ENCODE data around the gene ZNF23.
A peak's percentile ranks its signal among the peaks of the same experiment; 100 is the strongest.

Gene ZNF23

DNA sequence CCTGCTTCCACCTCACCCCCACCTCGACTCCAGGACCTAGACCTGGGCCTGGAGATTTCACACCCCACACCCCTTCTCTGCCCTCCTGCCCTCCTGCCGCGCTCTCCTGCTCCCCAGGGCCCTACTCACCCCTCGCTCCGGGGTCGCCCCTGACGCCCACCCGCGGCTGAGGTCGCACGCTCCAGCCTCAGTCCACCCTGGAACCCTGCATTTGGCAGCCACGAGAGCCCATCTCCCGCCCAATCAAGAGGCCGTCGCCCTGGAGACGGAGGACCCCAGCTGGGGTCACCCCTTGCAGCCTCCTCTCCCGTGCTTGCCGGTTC lies 36.3 kb downstream of the ZNF23 start:
- no peak for DNase-seq

DNA sequence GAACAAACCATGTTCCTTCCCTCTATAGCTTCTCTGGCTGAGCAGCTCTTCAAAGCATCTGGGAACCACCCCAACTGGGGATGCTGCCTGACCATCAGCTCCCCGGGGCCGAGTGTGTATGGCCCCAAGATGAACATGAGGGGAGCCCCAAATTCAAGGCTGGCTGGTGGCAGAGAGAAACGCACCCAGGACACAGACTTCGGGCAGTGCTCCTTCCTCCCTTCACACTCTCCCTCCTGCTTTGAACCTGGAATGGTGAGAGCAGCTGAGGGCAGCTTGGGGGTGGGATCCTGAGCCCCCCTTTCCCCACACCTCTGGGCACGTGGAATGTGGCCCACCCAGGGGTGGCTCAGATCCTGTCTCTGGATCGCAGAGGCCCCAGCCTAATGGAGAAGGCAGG lies 37.4 kb downstream of the ZNF23 start:
- no peak for DNase-seq

DNA sequence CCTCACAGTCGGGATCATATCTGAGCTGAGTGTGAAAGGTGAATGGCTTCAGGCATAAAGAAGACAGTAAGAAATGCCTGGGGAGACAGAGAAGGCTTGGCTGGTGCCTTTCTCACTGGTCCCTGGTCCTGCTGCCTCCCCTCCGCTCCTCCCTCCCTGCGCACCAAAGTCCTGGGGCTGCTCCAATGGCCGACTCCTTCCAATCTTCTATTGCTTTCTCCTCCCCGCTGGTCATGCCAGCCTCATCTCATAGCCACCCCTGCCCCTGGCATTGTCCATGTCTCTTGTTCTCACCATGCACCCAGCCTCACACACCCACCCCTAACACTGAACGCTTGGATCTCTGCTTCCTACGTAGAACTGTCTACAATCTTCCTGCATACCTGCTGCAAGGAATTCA lies 38.2 kb downstream of the ZNF23 start:
- no peak for DNase-seq

DNA sequence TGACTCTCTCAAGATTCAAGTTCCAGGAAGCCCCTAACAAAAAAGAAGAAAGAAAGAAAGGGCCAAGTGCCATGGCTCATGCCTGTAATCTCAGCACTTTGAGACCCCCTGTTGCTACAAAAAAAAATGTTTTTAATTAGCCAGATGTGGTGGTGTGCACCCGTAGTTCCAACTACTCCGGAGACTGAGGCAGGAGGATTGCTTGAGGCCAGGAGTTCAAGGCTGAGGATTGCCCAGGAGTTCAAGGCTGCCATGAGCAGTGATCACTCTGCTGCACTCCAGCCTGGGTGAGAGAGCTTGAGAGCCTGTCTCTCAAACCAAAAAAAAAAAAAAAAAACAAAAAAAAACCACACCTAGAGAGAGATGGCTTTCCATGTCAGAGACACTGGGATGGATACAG lies 39.0 kb downstream of the ZNF23 start:
- DNase-seq = no peak

DNA sequence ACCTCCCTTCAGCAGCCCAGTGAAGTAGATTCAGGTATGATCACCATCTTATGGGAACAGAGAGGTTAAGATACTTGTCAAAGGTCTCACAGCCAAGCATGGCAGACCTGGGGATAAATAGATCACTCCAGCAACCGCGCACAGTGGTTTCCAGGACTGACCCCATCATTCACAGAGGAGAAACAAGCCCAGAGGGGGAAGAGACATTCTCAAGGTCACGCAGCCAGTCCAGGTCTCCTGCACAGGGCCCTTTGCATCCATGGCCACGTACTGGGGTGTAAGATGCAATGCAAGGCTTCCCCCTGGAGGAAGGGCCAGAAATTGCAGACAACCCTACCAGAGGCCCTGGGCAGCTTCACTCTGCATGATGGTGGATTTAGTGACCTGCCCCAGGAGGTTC lies 40.1 kb downstream of the ZNF23 start:
- DNase-seq = no peak

DNA sequence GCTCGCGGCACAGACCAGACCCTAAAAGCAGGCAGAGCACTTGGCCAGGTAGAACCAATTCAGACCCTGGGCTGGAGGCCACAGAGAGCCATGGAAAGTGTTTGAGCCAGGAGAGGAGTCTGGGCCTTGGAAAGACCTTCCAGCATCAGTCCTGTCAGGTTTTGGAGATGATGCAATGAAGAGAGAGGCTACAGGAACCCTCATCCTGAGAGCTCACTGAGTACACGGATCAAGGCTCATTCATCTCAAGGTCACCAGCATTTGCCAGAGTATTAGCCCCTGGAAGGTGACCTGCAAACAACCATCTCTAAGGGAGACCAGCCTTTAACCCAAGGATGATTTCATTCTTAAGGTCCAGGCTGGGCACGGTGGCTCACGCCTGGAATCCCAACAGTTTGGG lies 48.0 kb downstream of the ZNF23 start:
- no peak for DNase-seq

DNA sequence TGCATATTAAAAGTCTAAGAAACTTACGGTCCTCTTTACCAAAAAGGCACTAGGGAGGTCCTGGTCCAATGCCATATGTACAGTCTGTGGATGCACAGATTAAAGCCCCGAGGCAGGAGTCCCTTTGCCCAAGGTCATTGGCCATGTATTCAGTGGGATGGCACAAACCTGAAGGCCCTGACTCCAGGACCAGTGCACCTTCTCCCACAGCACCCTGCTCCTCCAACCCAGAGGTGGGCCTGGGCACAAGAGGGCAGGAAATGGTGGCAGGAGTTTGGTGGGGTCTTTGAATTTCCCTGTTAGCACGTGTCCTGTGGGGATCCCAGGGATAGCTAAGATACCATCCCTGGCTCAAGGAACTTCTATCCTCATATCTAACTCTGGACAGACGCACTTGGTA lies 48.7 kb downstream of the ZNF23 start:
- DNase-seq = no peak

DNA sequence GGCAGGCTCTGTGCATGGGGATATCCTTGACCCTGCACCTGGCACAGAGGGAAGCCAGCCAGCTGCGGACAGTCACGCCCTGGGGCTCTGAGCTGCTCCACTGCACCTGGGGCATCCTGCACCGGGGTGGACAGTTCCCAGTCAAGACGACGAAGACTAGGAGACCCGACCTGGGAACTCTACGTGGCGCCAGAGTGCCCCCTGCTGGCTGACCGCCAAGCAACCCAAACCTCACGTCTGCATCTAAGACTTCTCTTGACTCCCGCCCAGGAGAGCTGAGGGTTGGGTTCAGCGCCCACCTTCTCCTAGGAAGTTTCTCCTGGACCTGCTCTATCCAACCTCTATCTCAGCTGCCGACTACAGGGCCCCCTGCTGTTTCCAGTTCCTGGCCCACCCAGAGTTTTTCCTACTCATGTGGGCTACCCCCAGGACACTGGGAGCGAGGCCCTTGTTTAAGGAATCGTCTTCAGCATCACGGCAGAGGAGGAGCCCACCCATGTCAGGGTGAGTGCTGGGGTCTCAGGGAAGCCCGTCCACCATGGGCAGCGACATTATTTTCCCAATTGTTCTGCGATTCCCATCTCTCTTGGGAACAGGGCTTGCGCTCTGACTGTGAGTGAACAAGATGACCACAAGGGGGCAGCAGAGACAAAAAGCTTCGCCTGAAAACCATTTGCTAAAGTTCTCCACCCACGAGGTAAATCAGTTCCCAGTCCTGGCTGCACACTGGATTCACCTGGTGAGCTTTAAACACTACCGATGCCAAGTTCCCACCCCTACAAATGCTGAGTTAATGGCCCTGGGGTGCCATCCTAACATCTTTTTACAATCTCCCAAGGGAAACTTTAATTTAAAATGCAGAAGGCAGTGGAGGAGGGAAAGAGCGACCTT lies 49.5 kb downstream of the ZNF23 start:
- DNase-seq = peak; percentile 68

DNA sequence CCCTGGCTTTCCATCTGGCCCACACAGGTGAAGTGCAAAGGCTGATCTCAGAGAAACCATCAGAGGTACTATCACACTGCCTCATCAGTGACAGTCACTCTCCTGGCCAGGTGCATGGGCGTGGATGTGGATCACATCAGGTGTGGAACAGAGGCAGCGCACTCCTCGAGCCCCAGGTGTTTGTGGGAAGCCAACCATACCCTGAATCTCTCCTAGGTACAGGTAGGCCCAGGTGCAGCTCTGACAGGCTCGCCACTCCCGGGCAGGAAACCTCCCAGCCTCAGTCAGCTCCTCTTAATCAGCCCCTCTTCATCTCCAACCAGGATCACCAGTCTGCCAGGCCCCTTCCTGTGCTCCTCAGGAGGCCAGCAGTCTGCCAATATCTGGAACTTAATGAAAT lies 51.9 kb downstream of the ZNF23 start:
- no peak for DNase-seq

DNA sequence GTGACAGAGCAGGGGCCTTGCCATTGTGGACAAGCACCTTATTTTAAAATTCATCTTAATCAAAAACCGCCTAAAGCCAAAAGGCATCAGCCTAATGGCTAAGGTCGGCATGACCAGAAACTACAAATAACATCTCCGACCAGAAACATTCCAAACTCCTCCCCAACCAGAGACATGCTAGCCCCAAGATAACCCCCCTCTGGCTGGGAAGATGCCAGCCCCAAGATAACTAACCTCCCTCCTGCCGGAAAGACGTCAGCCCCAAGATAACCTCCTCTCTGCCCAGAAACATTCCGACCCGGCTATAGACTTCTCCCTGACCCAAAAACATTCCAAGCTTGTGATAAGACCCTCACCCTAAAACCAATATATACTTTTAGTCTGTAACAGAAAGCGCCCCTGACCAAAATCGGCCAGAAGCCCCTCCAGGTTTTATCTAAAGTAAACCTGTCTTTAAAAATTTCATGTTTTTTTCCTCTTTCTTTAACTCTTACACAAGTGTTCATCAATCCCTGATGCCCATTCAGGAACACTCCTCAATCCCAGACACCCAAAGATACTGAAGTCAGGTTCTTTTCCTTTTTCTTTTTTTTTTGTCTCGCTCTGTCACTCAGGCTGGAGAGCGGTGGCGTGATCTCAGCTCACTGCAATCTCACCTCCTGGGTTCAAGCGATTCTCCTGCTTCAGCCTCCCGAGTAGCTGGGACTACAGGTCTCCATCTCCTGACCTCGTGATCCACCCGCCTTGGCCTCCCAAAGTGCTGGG lies 52.9 kb downstream of the ZNF23 start:
- no peak for DNase-seq

DNA sequence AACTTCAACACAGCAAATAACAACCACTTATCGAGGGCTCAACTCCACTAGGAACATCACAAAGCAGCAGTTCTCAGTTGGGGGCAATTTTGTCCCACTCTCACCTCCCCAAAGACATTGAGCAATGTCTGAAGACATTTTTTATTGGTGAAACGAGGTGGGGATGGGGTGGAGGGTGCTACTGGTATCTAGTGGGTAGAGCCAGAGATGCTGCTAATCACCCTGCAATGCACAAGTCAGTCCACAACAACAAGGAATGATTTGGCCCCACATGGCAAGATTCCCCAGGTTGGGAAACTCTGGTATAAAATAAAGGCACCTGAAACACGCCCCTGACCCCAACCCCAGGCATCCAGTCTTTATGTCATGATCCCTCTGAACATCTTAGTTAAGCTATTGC lies 53.5 kb downstream of the ZNF23 start:
- no peak for DNase-seq

DNA sequence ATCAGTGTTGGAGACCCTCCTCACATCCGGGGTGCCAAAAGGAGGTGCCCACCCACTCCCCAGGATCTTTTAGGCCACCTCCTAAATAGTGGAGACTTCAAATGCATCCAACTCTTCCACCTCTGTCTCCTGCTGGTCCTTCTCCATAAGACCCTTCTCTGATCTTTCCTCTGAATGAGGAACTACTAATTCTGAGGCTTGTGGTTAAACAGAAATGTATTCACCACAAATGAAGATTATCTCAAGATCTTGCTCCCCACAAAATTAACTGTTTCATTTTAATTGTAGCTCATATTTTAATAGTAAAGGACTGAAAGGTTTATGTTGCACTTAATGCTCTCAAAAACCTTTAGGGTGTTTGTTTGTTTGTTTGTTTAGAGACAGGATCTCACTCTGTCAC lies 54.3 kb downstream of the ZNF23 start:
- no peak for DNase-seq

DNA sequence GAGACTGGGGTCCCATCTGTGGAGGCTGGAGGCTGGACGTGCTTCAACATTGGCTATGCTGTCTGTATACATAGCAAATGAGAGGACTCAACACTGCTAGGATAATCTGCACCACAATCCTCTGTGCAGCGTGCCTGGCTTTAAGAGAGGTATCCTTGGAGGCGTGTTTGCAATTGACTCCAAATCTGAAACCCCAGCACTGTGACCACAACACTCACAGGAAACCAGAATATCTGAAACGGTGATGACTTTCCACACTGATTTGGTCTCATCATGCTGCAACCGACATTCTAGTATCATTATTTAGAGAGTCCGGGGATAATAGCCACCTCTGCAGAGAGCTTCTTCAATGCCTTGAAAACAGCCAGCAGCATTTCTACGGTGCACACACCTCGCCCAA lies 55.3 kb downstream of the ZNF23 start:
- DNase-seq = no peak

DNA sequence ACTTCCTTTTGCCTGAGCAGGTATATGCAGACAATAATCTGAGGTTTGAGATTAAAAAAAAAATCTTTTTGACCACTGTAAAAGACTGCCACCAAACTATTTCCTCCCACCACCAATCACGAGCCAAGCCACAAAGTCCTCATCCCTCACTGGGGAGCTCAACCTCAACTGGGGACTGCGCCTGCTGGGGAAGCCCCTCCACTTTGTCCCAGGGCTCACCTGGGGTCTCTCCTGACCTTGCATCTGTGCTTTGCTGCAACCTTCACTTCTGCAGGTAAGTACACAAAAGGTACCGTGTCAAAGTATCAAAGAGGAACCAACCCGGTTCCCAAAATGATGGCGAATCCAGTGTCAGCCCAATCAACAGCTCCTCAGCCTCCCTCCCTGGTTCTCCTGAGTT lies 55.7 kb downstream of the ZNF23 start:
- DNase-seq = no peak

DNA sequence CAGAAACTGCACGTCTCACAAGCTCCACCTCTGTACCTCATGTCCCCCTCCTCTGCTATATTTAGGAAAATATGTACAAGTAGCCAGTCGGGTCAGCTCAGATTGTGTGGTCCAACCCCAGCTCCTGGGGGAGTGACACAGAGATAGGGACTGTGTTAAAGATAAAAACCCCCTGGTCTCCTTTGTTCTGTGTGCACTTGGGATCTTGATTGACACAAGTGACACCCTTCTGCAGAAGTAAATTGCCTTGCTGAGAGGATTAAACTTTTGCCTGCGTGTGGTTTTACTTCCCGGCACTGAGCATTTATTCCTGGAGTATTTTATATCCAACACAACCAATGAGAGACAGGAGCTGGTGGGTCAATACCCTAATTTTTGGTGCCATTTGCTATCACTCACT lies 57.7 kb downstream of the ZNF23 start:
- no peak for DNase-seq

DNA sequence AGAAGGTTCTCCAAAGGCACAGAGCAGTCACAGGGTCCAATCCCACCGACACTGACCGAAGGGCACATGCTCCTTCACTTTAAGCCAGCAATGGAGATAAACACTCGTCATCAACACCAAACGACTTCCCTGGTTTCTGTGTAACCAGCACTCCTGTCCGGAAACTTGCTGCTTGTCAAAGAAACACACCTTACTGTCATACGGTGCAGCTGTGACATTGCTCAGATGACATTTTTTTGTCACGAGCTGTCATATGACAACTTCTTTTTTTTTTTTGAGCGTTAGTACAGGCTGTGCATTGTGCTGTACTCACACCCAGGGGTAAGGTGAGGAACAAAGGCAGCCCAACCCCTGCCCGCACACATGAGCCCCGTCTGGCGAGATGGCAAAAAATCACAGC lies 59.4 kb downstream of the ZNF23 start:
- no peak for DNase-seq

DNA sequence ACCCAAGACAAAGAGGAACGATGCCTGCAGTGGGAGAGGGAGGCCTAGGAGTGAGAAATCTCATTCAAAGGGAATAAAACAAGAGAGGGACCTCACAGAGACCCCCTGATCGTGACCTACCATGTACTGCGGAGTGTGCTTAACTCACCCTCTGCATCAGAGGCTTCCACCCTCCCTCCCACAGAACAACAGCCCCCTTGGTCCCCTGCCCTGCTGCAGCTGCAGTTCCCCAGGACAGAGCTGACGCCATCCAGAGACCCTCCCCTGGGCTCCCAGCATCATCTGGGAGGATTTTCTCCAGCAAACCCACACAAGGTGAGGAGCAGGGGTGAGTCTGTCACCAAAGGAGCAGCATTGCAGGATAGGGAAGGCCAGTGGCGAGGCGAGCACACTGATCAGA lies 60.0 kb downstream of the ZNF23 start:
- no peak for DNase-seq

DNA sequence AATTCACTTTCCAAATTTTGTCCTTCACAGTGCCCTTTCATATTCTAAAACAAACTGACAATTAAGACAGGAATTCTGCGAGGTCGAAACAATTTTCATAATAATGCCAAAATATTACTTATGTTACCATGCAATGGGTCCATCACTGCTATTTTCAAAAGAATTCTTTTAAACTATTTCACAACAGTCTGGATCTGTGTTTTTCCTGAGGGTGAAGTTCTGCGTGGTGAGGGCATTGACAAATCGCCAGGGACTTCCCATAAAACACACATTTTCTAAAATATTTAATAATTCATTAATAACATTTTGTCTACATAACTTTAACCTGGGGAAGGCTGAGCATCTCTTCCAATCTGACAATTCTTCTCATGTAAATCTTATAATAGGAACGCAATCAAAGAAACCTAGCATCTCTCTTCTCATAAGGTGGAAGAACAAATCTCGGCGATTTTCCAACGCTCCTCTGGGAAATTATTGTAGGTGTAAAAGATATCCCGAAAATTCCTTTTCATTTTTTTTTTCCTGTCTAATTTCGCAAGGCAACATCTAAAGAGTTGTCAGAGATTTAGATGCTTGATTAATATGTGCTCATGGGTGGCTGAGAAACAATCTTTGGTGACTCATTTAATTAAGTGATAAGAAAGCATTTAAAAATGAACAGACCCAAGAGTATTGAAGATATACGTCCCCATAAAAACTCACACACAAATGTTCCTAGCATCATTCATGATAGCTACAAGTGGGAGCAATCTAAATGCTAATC lies 62.1 kb downstream of the ZNF23 start:
- no peak for DNase-seq

All from right hindlimb (tissue), 1 donor.